Endothelial cell of umbilical vein (primary cell): ENCODE measurements around the gene COL4A1. TPM values are rescaled to one million over a fixed set of nuclear protein-coding genes. Genes with fewer than 3 reads are reported as not detected.

Experiments used
- BruUV-seq: library from RNA; stranded (reverse); fragments of 400-500 nt; replicated peaks from 2 replicates; lab custom pipeline; 2021; lab: Mats Ljungman, UMichigan
- CTCF ChIA-PET: fragments of 300-600, 350-600 bp; sonication (Branson Sonifier 250); formaldehyde crosslinking; loops from one replicate; lab custom pipeline; 2021; ENCODE audit warnings: antibody characterized with exemption, inconsistent platforms; lab: Charles Lee
- POLR2A ChIA-PET: fragments of 300-600, 350-600 bp; sonication (Branson Sonifier 250); formaldehyde crosslinking; loops from one replicate; lab custom pipeline; 2021; ENCODE audit warnings: antibody characterized with exemption, inconsistent platforms; lab: Charles Lee
- DNase-seq: peaks from one replicate; pipeline ENCODE4 v3.0.0-alpha.2; 2011; ENCODE audit warnings: low read depth, low spot score
- FAIRE-seq: peaks from 2 replicates; lab custom pipeline; 2011; peaks lifted over from hg19 to GRCh38; lab: Jason Lieb, UNC
- H2AFZ ChIP-seq: 2 replicates; pipeline ENCODE4 v1.6.0; 2012; ENCODE audit warnings: low read depth, low read length, control low read depth, inconsistent platforms
- H3K27ac ChIP-seq: 2 replicates; pipeline ENCODE4 v1.5.1; 2011; ENCODE audit warnings: low read depth, mild to moderate bottlenecking, control low read depth, low read length, moderate library complexity; ENCODE audit not compliant: insufficient read depth
- H3K27me3 ChIP-seq, 2 experiments: 2 replicates each; pipeline versions ENCODE4 v1.6.0 to v1.6.1; 2011; ENCODE audit warnings: low read length in 2 of 2, mixed read lengths in 1 of 2; ENCODE audit not compliant: control insufficient read depth in 2 of 2, insufficient read depth in 2 of 2
- H3K36me3 ChIP-seq, 2 experiments: 2 replicates in 1 of 2; 3 replicates in 1 of 2; pipeline ENCODE4 v1.5.1; 2011; ENCODE audit warnings: low read length in 2 of 2, mild to moderate bottlenecking in 1 of 2, moderate library complexity in 1 of 2; ENCODE audit not compliant: control insufficient read depth in 2 of 2, insufficient read depth in 2 of 2; ENCODE audit errors: extremely low read depth in 1 of 2
- H3K4me1 ChIP-seq: 3 replicates; pipeline ENCODE4 v1.5.1; 2011; ENCODE audit warnings: mild to moderate bottlenecking, low read length; ENCODE audit not compliant: control insufficient read depth, insufficient read depth; ENCODE audit errors: extremely low read depth
- H3K4me2 ChIP-seq: 2 replicates; pipeline ENCODE4 v1.6.1; 2011; ENCODE audit warnings: low read length, control low read depth, mixed read lengths; ENCODE audit not compliant: insufficient read depth
- H3K4me3 ChIP-seq, 3 experiments: fragments of 200-600 bp in 1 of 3; sonication (generic), shearing (Covaris generic) in 1 of 3; replicated peaks in 1 of 3; 2 replicates each; pipeline ENCODE4 v1.5.1; 2011 to 2016; ENCODE audit warnings: control low read depth in 3 of 3, low read length in 3 of 3, mild to moderate bottlenecking in 2 of 3, inconsistent platforms in 1 of 3, low read depth in 1 of 3, moderate library complexity in 1 of 3; ENCODE audit not compliant: insufficient read depth in 1 of 3
- H3K79me2 ChIP-seq: 2 replicates; pipeline ENCODE4 v1.6.0; 2012; ENCODE audit warnings: low read length, inconsistent platforms; ENCODE audit not compliant: control insufficient read depth, insufficient read depth
- H3K9ac ChIP-seq: replicated peaks from 2 replicates; pipeline ENCODE3; 2011; ENCODE audit warnings: low read length, control low read depth; ENCODE audit not compliant: insufficient read depth; ENCODE audit errors: extremely low read depth
- H3K9me1 ChIP-seq: replicated peaks from 3 replicates; pipeline ENCODE4 v1.6.0; 2011; ENCODE audit warnings: mild to moderate bottlenecking, low read length; ENCODE audit not compliant: control insufficient read depth, insufficient read depth; ENCODE audit errors: extremely low read depth
- H3K9me3 ChIP-seq: replicated peaks from 2 replicates; pipeline ENCODE4 v1.5.1; 2012; ENCODE audit warnings: low read length, inconsistent platforms; ENCODE audit not compliant: control insufficient read depth, insufficient read depth
- H4K20me1 ChIP-seq: replicated peaks from 2 replicates; pipeline ENCODE3; 2011; ENCODE audit warnings: mild to moderate bottlenecking, low read length; ENCODE audit not compliant: control insufficient read depth, insufficient read depth; ENCODE audit errors: extremely low read depth
- CTCF ChIP-seq, 2 donors: IDR thresholded peaks; 1 replicate in 1 of 2; 2 replicates in 1 of 2; pipeline ENCODE4 v1.5.1; 2011; ENCODE audit warnings: low read length in 2 of 2, mild to moderate bottlenecking in 2 of 2, moderate library complexity in 2 of 2, control low read depth in 1 of 2, inconsistent platforms in 1 of 2, low read depth in 1 of 2; ENCODE audit not compliant: insufficient read depth in 1 of 2; ENCODE audit errors: extremely low read depth in 1 of 2
- EZH2 ChIP-seq: IDR thresholded peaks from 2 replicates; pipeline ENCODE4 v1.6.1; 2012; ENCODE audit warnings: borderline replicate concordance, low read depth, mild to moderate bottlenecking, moderate library complexity, low read length, inconsistent platforms; ENCODE audit not compliant: severe bottlenecking
- FOS ChIP-seq: IDR thresholded peaks from 2 replicates; pipeline ENCODE4 v1.6.1; 2011; ENCODE audit warnings: mild to moderate bottlenecking, low read length, moderate library complexity, borderline replicate concordance; ENCODE audit not compliant: insufficient read depth
- GATA2 ChIP-seq: IDR thresholded peaks from 2 replicates; pipeline ENCODE4 v1.7.0; 2011; ENCODE audit warnings: low read depth, mild to moderate bottlenecking, moderate library complexity, mixed read lengths, low read length; ENCODE audit not compliant: insufficient read length, insufficient read depth
- JUN ChIP-seq: IDR thresholded peaks from 2 replicates; pipeline ENCODE4 v1.6.1; 2011; ENCODE audit warnings: borderline replicate concordance, low read depth; ENCODE audit not compliant: insufficient read length, insufficient read depth
- MAX ChIP-seq: IDR thresholded peaks from 2 replicates; pipeline ENCODE4 v1.6.1; 2011; ENCODE audit not compliant: insufficient read depth, insufficient read length
- MYC ChIP-seq: IDR thresholded peaks from one replicate; pipeline ENCODE4 v1.6.1; 2011; ENCODE audit warnings: mild to moderate bottlenecking, low read depth, low read length
- POLR2A ChIP-seq: IDR thresholded peaks from 2 replicates; pipeline ENCODE4 v1.6.1; 2012; ENCODE audit warnings: low read depth, mild to moderate bottlenecking, control low read depth, low read length
- POLR2AphosphoS5 ChIP-seq: IDR thresholded peaks from 2 replicates; pipeline ENCODE4 v1.6.1; 2012; ENCODE audit warnings: low read depth, mild to moderate bottlenecking, control low read depth, low read length, moderate library complexity; ENCODE audit not compliant: insufficient read depth
- dilution Hi-C: fragments of 300-500 bp; cut with MboI; formaldehyde crosslinking; loops from one replicate; pipeline ENCODE4 v1.15.0; 2019; ENCODE audit warnings: low sequenced_read_pairs; ENCODE audit not compliant: extremely low pct_ligation_motif_present
- intact Hi-C: fragments of 100-400 bp; cut with micrococcal nuclease; formaldehyde crosslinking; loops from one replicate; pipeline ENCODE4 v1.10.0; 2022
- polyA plus RNA-seq, 4 experiments: library from polyadenylated mRNA; depleted of rRNA in 3 of 4; stranded (reverse) in 3 of 4; unstranded in 1 of 4; fragments of >200 nt; gene quantifications; 2 replicates each; pipeline versions ENCODE4 v1.2.1 to v1.2.3, GENCODE V29; 2011 to 2012; ENCODE audit warnings: missing spikeins in 1 of 4
- total RNA-seq: library from RNA; stranded (reverse); gene quantifications from 2 replicates; pipeline ENCODE4 v1.2.3, GENCODE V29; 2021

Gene COL4A1
- total and polyA plus RNA-seq, 2 donors (not counting 3 experiments of a cell fraction or from before 2014, with no cell fraction given), result 384 to 1,119 TPM

GRCh38 chr13:110294622-110295021 is 12.3 kb downstream of the COL4A1 start:
- CTCF ChIA-PET, result interaction anchor here (1.6 kb wide), 1 partner anchor 14 kb away, joined by 3 read pairs; no protein-coding TSS in a partner anchor
- Histone ChIP-seq H2AFZ (no peak overlapping the region), H3K9me1 (no peaks in the 10 kb centered on the region), H3K4me1 (peaks cover 37% of the 10 kb centered on the region), H3K4me3 (no peak overlapping the region), H4K20me1 (peaks cover 20% of the 10 kb centered on the region), H3K9ac (no peak overlapping the region), H3K4me2 (no peak overlapping the region), H3K9me3 (no peaks in the 10 kb centered on the region), H3K27ac (no peak overlapping the region), H3K27me3 (no peaks in the 10 kb centered on the region), H3K79me2 (peaks cover 67% of the 10 kb centered on the region), H3K36me3 (no peaks in the 10 kb centered on the region)
- TF ChIP-seq MAX (no peak), GATA2 (no peak), JUN (no peak), FOS (no peak), POLR2A (no peak), CTCF (IDR thresholded peaks at IDR 0.05; ENCODE audit: extremely low read depth in 1 of 2, insufficient read depth in 1 of 2, low read depth in 1 of 2, low read length in 2 of 2) (no peak), POLR2AphosphoS5 (no peak), EZH2 (no peak), MYC (no peak)
- no TSS peak for BruUV-seq
- intact Hi-C loops (no loop called here), dilution Hi-C loops (no loop called here)
- FAIRE-seq (no peak), DNase-seq (no peak)
- POLR2A ChIA-PET, result no interaction called here
